GM23338 (cell line): ENCODE results near the gene EPB41L4A.

ENCODE experiments used
- CREB1 ChIP-seq: fragments of 250-450 bp; sonication (Bioruptor Pico); IDR thresholded peaks from 2 replicates; pipeline ENCODE4 v1.5.0; 2020; ENCODE audit warnings: low read depth, mild to moderate bottlenecking, moderate library complexity
- CTCF ChIP-seq, 2 experiments: fragments of 200-600 bp in 1 of 2; sonication (generic) in 1 of 2; conservative IDR thresholded peaks; 2 replicates each; pipeline versions ENCODE4 v1.5.1 to v1.6.1; 2016 to 2017; ENCODE audit warnings: antibody characterized with exemption in 2 of 2, low read depth in 2 of 2, mild to moderate bottlenecking in 2 of 2, moderate library complexity in 1 of 2
- EZH2 ChIP-seq: fragments of 200-600 bp; sonication (generic); IDR thresholded peaks from one replicate; pipeline ENCODE4 v1.8.0; 2017; ENCODE audit warnings: antibody characterized with exemption, mild to moderate bottlenecking, low read depth; ENCODE audit not compliant: unreplicated experiment
- EZH2phosphoT487 ChIP-seq: fragments of 200-600 bp; sonication (generic); IDR thresholded peaks from one replicate; pipeline ENCODE4 v1.8.1; 2018; ENCODE audit warnings: antibody characterized with exemption; ENCODE audit not compliant: unreplicated experiment
- POLR2AphosphoS5 ChIP-seq: IDR thresholded peaks from 2 replicates; pipeline ENCODE4 v1.6.1; 2016; ENCODE audit warnings: antibody characterized with exemption, low read depth
- REST ChIP-seq: IDR thresholded peaks from one replicate; pipeline ENCODE4 v1.6.1; 2018; ENCODE audit warnings: antibody characterized with exemption; ENCODE audit not compliant: unreplicated experiment
- ZNF462 ChIP-seq: fragments of 250-450 bp; sonication (Bioruptor Pico); IDR thresholded peaks from 2 replicates; pipeline ENCODE4 v1.5.0; 2020; ENCODE audit warnings: mild to moderate bottlenecking, moderate library complexity

- TF ChIP-seq EZH2phosphoT487 (no peak), CTCF (conservative IDR thresholded peaks at IDR 0.05; ENCODE audit: low read depth in 2 of 2) (no peak), EZH2 (no peak), REST (no peak), POLR2AphosphoS5 (no peak), CREB1 (CRISPR knock-in tag) (no peak), ZNF462 (CRISPR knock-in tag) (no peak)
These were observed 296.0 kb downstream of the EPB41L4A start for GRCh38 chr5:112123086-112123485.
